ENCODE data around the gene NPAS1. TPM values are rescaled to one million over a fixed set of nuclear protein-coding genes. Genes with fewer than 3 reads are reported as not detected.
A peak's percentile ranks its signal among the peaks of the same experiment; 100 is the strongest.

The NPAS1 gene
- 1.3 TPM for polyA plus RNA-seq (ENCODE audit: insufficient read length)

DNA sequence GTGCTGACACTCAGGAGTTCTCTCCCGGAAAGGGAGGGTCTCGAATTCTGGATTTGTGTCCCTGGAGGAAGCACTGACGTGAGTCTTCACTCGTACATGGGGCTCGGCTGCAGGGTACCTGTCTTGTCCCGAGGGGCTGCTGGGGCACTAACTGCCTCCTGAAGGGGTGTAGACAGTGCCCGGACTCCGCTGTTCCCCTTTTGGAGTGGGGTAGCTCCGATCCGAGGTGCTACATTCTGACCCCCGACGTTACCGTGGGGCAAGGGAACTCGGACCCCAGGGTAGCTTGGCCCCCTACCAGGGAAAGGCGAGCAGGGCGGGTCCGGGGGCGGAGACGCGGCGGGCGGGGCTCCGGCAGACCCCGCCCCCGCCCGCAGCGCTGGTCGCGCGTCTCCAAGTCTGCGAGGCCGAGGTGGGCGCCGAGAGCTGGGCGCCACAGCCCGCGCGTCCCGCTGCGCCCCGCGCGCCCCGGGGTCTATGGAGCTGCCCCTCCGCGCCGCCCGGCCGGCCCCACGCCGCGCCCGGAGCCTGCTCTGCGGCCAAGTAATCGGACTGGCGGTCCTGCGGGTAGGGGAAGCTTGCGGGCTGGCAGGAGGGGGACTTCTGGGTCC, at the start of gene NPAS1:
Gene NPAS1, plus strand, starts transcription at position 407 of the 611 bp plus-strand sequence. CDS start 1,211 bp downstream, outside the sequence.
- DNase-seq (ENCODE audit: low read depth), result no peak

GRCh38 chr19:46970815-46971214, 48.8 kb upstream of the NPAS1 start:
- no peak for DNase-seq (ENCODE audit: low read depth)

DNA sequence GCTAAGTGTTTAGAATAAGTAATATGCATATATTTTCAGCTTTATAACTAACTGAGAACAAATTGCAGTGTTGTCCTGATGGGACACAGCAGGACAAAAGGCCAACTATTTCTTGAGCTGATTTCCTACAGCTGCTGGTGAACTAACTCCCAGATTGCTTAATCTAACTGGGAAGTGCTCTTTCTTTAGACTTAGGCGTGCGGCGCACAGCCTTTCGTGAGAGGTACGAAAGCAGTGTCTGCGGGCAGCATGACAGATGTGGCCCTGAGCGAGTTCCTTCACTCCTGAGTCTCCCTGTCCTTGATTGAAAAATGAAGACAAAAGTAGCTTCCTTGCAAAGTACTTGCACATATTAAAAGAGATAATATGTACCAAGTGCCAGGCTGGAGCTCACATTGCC, 47.3 kb upstream of the NPAS1 start:
- DNase-seq (ENCODE audit: low read depth), result peak; percentile 56

GRCh38 chr19:46974181-46974580, 45.5 kb upstream of the NPAS1 start:
- no peak for DNase-seq (ENCODE audit: low read depth)

DNA sequence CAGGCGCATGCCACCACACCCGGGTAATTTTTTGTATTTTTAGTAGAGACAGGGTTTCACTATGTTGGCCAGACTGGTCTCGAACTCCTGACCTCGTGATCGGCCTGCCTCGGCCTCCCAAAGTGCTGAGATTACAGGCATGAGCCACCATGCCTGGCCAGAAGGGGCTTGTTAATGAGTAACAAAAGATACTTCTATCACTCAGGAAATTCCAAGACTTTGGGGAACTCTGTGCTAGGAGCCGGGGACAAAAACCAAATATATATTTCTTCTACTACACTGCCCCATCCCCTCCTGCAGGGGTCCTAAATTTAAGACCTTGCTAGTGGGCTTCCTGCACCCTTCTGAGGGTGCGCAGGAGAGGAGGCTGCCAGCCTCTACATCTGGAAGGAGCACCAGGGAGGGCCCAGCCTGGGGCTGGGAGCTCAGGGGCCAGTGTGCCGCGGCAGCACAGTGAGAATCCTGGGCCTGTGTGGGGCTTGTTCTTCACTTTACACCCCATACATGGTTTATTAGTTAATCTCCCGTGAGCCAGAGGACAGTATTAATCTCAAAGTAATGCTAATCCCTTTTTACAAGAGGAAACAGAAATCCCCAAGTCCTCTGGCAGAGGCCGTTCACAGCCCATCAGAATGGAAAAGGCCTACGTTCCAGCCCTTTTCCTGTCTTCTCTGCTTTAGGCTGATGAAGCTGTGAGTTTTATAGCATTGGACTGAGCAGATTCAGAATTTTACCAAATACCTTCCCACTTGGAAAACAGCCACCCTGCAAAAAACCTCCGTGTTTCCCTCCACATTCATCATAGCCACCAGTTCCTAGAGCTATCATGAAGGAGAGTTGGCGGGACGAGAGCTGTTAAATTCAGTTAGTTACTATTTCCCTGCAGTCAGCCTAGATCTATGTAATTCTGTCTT, 44.4 kb upstream of the NPAS1 start:
- no peak for DNase-seq (ENCODE audit: low read depth)

DNA sequence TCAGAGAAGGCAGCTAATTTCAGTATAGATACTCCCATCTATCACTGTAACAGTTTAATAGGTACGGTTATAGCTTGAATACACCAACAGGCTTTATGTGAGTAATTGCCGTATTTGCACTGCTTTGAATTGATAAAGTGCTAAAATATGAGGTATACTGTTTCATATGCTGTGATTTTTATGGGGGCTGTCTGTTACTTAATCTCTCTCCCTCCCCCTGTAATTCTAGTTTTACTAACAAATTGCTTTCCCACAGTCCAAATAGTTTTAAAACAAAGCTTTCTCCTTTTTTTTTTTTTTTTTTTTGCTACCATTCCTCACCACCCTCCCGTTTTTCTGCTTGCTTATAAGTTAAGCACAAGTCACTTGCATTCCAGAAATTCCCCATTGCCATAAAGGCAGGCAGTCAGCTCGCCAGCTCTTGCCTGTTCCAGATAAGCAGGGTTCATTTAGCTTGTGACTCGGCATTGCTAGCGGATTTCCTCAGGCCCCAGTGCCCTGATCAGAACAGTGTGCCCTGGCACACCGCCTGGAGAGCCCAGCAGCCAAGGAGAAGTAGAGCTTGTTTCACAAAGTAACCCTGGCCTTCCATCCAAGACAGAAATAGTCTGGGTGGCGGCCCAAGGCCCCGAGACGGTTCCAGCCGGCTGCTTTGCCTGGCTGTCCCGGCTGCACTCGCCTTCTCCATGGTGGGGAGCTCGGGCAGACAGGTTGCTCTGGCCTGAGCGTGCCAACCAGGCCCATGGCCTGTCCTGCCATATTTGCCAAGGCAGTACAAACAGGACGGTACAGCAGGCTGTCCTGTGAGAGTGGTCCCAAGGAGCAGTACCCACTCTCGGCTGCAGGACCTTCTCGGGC, 43.5 kb upstream of the NPAS1 start:
- peak; percentile 41 for DNase-seq (ENCODE audit: low read depth)

GRCh38 chr19:46976845-46977320, 42.8 kb upstream of the NPAS1 start:
- DNase-seq (ENCODE audit: low read depth), result no peak

- no peak for DNase-seq (ENCODE audit: low read depth)
These were observed 42.1 kb upstream of the NPAS1 start for GRCh38 chr19:46977548-46977947.

- DNase-seq (ENCODE audit: low read depth), result no peak
These were observed 41.3 kb upstream of the NPAS1 start for GRCh38 chr19:46978171-46978869.

DNA sequence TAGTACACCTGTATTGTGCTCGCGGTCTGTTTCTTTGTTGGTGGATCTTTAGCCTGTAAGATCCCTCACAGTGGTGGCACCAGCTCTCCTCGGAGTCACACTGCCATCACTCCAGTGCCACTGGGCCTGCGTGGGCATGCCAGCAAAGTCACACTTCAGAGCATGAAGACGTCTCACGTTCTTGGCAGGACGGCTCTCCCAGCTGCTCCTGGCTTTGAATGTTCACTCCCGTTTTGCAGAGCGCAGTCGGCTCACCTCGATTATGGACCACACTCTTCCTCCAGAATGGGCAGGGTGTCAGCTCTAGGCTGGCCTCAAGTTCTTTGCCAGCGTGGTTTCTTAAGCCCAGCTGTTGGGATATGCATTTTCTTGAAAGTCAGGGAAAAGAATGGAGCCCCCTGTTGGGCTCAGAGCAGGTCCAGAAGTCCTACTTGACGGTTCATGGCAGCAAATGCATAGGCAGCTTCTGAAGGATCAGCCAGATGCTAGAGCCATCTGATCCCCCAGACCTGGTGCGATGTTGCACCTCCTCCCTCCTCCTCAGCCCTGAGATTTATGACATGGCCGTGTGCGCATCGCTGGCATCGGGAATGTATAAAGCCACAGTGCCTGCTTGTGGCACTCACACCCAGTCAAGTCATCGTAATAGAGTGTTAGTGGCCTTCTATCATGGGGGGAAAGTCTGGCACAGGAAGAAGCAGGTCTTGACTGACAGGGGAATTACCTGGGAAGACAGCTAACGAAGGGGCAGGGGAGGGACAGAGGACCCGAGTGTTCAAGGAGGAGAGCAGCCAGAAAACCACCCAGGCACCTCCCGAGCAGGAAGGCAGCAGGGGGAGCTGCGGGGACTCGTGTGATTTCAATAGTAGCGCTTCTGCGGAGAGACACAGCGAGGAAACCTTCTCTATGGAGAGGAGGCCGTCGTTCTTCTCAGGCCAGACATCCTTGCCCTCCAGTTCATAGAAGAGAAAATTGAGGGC, 40.2 kb upstream of the NPAS1 start:
- DNase-seq (ENCODE audit: low read depth), result no peak

DNA sequence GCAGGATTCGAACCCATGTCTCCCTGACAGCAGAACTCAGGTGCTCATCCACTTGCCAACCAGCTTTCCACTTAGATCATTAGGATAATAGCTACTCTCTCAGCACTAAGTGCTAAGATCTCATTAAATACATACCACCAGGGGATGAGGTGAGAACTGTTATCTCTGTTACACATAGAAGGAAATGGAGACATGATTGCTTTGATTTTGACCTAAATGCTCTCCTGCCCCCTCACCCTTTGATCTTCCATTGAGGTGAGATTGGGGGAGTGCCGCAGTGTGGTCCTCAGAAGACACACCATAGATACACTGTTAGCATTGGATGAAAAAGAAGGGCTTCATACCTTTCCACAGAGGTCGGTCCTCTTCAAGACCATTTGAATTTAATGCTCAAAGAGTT, 38.9 kb upstream of the NPAS1 start:
- no peak for DNase-seq (ENCODE audit: low read depth)

- DNase-seq (ENCODE audit: low read depth), result no peak
These were observed 38.2 kb upstream of the NPAS1 start for GRCh38 chr19:46981286-46981945.

- no peak for DNase-seq (ENCODE audit: low read depth)
These were observed 36.5 kb upstream of the NPAS1 start for GRCh38 chr19:46983097-46983496.

GRCh38 chr19:46984077-46985010, 35.3 kb upstream of the NPAS1 start:
- no peak for DNase-seq (ENCODE audit: low read depth)

DNA sequence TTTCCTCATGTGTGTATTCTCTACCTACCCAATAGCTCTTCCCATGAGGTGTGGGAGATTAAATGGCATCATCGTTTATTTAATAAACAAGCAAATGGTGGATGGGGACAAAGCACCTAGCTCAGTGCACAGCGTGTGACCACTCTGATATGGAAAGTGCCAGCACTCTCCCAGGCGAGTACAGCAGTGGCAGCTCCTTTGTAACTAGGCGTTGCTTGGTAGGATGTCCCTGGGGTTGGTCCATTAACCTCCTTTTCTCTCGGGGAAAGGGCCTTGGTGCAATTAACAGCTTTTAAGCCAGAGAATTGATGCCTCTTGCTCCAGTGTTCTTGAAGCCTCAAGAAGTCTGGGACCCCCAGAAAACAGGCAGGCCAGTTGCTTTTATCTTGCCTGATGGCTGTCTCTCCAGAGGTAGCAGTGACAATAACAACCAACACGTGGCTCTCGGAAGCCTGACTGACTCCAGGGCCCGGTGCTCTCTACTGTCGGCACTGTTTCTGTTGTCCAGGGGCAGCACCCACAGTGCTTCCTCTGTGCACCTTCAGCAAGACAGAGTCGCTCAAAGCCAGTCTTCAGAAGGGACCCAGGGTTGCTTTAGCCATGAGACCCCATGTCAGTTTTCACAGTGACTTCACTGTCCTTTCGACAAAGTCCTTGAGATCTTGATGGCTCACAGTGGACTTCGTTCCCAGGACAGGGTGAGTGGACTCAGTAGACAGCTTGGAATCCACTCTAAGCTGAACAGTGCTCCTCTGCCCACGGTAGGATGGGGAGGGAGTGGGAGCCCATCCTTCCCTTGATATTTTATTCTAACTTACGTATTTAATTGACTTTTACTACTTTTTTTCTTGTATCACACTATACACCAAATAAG, 33.9 kb upstream of the NPAS1 start:
- no peak for DNase-seq (ENCODE audit: low read depth)

DNA sequence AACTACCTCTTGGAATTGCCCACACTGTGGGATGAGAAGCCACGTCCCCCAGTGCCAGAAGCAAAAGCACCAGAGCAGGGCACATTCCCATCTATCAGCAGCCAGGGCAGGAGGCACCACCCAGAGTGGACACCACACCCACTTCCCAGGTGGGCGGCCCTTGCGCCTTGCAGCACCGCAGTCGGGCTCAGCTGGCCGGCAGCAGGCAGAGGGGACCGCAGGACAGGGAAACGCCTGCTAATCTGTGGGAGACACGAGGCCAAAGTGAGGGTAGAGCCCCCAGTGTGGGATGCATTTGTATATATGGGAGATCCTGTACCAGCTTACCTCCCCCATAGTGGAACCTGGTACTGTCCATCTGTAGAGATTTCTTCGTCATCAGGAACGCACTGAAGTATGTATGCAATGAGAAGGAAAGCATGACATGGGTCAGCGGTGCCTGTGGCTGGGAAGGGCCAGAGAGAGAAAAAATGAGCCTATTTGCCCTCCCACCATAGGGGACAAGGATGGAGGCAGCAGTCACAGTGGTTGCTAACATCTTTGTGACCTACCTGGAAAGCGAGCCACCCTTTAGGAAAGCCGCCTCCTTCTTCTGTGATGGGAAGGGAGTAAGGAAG, 30.9 kb upstream of the NPAS1 start:
- DNase-seq (ENCODE audit: low read depth), result no peak
